HL-60 (cell line): ENCODE results near the gene TRIM29.

ENCODE experiments used
- DNase-seq, 2 experiments: peaks; one replicate each; pipeline ENCODE4 v3.0.0-alpha.2; 2010 to 2020; ENCODE audit warnings: low read depth in 1 of 2, low spot score in 1 of 2
- H3K27ac ChIP-seq: fragments of 250-450 bp; sonication (Bioruptor Pico); replicated peaks from 2 replicates; pipeline ENCODE4 v1.5.1; 2020; ENCODE audit warnings: mild to moderate bottlenecking, moderate library complexity
- H3K27me3 ChIP-seq: fragments of 250-450 bp; sonication (Bioruptor Pico); 2 replicates; pipeline ENCODE4 v1.5.1; 2021; ENCODE audit warnings: mild to moderate bottlenecking, moderate library complexity; ENCODE audit not compliant: insufficient read depth, poor library complexity, severe bottlenecking
- H3K4me3 ChIP-seq: replicated peaks from 2 replicates; pipeline ENCODE4 v1.5.1; 2011; ENCODE audit warnings: mild to moderate bottlenecking, control low read depth, low read length; ENCODE audit not compliant: insufficient read depth
- GABPA ChIP-seq: IDR thresholded peaks from 2 replicates; pipeline ENCODE4 v1.6.1; 2012; ENCODE audit warnings: low read depth
- POLR2AphosphoS5 ChIP-seq: IDR thresholded peaks from 2 replicates; pipeline ENCODE4 v1.6.1; 2012; ENCODE audit warnings: low read depth
- REST ChIP-seq: IDR thresholded peaks from 2 replicates; pipeline ENCODE4 v1.6.1; 2012; ENCODE audit warnings: low read depth; ENCODE audit not compliant: insufficient replicate concordance
- SPI1 ChIP-seq: IDR thresholded peaks from 2 replicates; pipeline ENCODE4 v1.6.1; 2012; ENCODE audit warnings: low read depth, mild to moderate bottlenecking, borderline replicate concordance
- TF ChIP-seq, protein P1 (sequence below): IDR thresholded peaks from one replicate; pipeline ENCODE4 v1.5.1; 2011; ENCODE audit warnings: low read length, control low read depth, inconsistent platforms; ENCODE audit not compliant: insufficient read depth

The TRIM29 gene

GRCh38 chr11:120134931-120135228 lies 3.0 kb downstream of the TRIM29 start:
- H3K4me3 ChIP-seq = no peak overlapping the region
- no peak for DNase-seq
- peaks cover 2% of the 10 kb centered on the region for H3K27me3 ChIP-seq
- no peak overlapping the region for H3K27ac ChIP-seq
- TF ChIP-seq POLR2AphosphoS5 = no peak
- TF ChIP-seq, protein P1, sequence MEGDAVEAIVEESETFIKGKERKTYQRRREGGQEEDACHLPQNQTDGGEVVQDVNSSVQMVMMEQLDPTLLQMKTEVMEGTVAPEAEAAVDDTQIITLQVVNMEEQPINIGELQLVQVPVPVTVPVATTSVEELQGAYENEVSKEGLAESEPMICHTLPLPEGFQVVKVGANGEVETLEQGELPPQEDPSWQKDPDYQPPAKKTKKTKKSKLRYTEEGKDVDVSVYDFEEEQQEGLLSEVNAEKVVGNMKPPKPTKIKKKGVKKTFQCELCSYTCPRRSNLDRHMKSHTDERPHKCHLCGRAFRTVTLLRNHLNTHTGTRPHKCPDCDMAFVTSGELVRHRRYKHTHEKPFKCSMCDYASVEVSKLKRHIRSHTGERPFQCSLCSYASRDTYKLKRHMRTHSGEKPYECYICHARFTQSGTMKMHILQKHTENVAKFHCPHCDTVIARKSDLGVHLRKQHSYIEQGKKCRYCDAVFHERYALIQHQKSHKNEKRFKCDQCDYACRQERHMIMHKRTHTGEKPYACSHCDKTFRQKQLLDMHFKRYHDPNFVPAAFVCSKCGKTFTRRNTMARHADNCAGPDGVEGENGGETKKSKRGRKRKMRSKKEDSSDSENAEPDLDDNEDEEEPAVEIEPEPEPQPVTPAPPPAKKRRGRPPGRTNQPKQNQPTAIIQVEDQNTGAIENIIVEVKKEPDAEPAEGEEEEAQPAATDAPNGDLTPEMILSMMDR = no peak
- TF ChIP-seq REST = no peak
- no peak for TF ChIP-seq GABPA
- no peak for TF ChIP-seq SPI1

DNA sequence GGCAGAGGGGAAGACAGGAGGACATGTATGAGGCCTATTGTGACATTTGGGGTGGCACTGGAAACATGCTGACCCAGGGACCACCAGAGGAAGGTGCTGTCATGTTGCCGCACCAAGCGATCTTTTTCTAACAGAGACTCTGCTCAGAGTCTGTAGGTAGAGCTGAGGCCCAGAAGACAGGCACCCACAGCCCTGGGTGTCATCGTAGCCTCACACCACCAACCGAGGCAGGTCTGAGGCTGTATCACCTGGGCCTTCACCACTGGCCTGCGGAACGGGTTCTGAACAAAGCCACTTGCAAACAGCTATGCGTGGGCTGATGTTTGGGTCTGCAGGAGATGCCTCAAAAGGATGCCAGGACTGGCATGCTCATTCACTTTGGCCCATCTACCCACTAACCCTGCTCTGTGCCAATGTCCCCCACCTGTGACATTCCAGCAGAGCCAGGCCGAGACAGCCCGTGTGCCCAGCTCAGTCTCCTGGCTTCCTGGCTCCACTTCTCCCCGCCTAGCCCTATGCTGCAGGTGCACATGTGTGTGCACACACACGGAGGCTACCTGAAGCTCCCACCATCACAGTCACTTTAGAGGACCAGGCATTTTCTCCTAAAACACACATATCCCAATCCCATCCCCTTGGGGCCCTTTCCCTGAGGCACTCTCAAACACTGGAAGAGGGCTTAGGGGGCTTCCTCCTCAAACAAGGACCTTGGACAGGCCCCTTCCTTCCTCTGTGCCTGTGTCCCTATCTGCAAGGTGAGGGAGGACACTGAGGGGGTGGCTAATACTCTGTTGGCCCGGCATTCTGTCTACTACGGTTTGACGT lies 3.6 kb downstream of the TRIM29 start:
- H3K27ac ChIP-seq = no peak overlapping the region
- DNase-seq = no peak
- peaks cover 2% of the 10 kb centered on the region for H3K27me3 ChIP-seq
- no peak overlapping the region for H3K4me3 ChIP-seq
- TF ChIP-seq REST (no peak), GABPA (no peak), SPI1 (no peak), POLR2AphosphoS5 (no peak)
- TF ChIP-seq, protein P1 = no peak

- Histone ChIP-seq H3K27me3 (peaks cover 2% of the 10 kb centered on the region), H3K4me3 (no peak overlapping the region), H3K27ac (no peak overlapping the region)
- TF ChIP-seq REST (no peak), GABPA (no peak), SPI1 (no peak), POLR2AphosphoS5 (no peak)
- TF ChIP-seq, protein P1 = no peak
- no peak for DNase-seq
Measured at GRCh38 chr11:120133216-120134105, 4.5 kb downstream of the TRIM29 start.
